HepG2 (cell line): ENCODE measurements around the gene PLD6. TPM values are rescaled to one million over a fixed set of nuclear protein-coding genes. Genes with fewer than 3 reads are reported as not detected.
A peak's percentile ranks its signal among the peaks of the same experiment; 100 is the strongest.

Experiments used
- ARHGAP35 ChIP-seq: sonication (generic); formaldehyde crosslinking; IDR thresholded peaks from 2 replicates; pipeline ENCODE4 v1.9.0; 2022; ENCODE audit warnings: mild to moderate bottlenecking, inconsistent platforms, moderate library complexity, missing genetic modification reagents, borderline replicate concordance
- ASH2L ChIP-seq: fragments of 300-600, 200-600 bp; sonication (generic); IDR thresholded peaks from 2 replicates; pipeline ENCODE4 v1.7.0; 2017; ENCODE audit warnings: low read depth, mild to moderate bottlenecking, moderate library complexity, mixed read lengths, low read length; ENCODE audit not compliant: insufficient read length
- ATF4 ChIP-seq, 2 experiments: fragments of 450-650 bp in 1 of 2; sonication (generic) in 1 of 2; formaldehyde crosslinking; IDR thresholded peaks; 2 replicates each; pipeline versions ENCODE4 v1.5.0 to v1.8.0; 2020 to 2022; ENCODE audit warnings: mild to moderate bottlenecking in 1 of 2, missing genetic modification reagents in 1 of 2
- ATRX ChIP-seq: sonication (generic); formaldehyde crosslinking; IDR thresholded peaks from 2 replicates; pipeline ENCODE4 v1.4.0; 2020; ENCODE audit warnings: missing genetic modification reagents, borderline replicate concordance
- CREM ChIP-seq, 2 experiments: sonication (generic) in 1 of 2; formaldehyde crosslinking in 1 of 2; IDR thresholded peaks; 2 replicates each; pipeline versions ENCODE4 v1.4.0 to v1.6.1; 2016 to 2020; ENCODE audit warnings: antibody characterized with exemption in 1 of 2, mild to moderate bottlenecking in 1 of 2, missing genetic modification reagents in 1 of 2
- GABPA ChIP-seq, 2 experiments: IDR thresholded peaks; 2 replicates each; pipeline ENCODE4 v1.6.1; 2011 to 2016; ENCODE audit warnings: low read depth in 2 of 2, low read length in 1 of 2, missing biosample characterization in 1 of 2, missing genetic modification characterization in 1 of 2
- GATAD2A ChIP-seq: IDR thresholded peaks from 2 replicates; pipeline ENCODE4 v1.6.1; 2016
- MXI1 ChIP-seq: IDR thresholded peaks from 3 replicates; pipeline ENCODE4 v1.6.1; 2012; ENCODE audit warnings: low read depth, low read length, inconsistent platforms, borderline replicate concordance
- NFATC3 ChIP-seq: sonication (generic); formaldehyde crosslinking; IDR thresholded peaks from 2 replicates; pipeline ENCODE4 v1.5.1; 2020; ENCODE audit warnings: mild to moderate bottlenecking, missing genetic modification reagents
- POLR2G ChIP-seq: fragments of 200-400 bp; formaldehyde crosslinking; IDR thresholded peaks from 2 replicates; pipeline ENCODE4 v1.6.1; 2018; ENCODE audit warnings: mild to moderate bottlenecking, low read depth, low read length, moderate library complexity
- REST ChIP-seq, 2 experiments: IDR thresholded peaks; 2 replicates each; pipeline ENCODE4 v1.6.1; 2011 to 2012; ENCODE audit warnings: low read length in 2 of 2, borderline replicate concordance in 1 of 2, low read depth in 1 of 2, mild to moderate bottlenecking in 1 of 2, moderate library complexity in 1 of 2
- RXRA ChIP-seq: sonication (generic); formaldehyde crosslinking; IDR thresholded peaks from 2 replicates; pipeline ENCODE4 v1.5.1; 2020; ENCODE audit warnings: missing genetic modification reagents
- TFE3 ChIP-seq: IDR thresholded peaks from 2 replicates; pipeline ENCODE4 v1.6.1; 2016
- U2AF1 ChIP-seq: fragments of 200-400 bp; formaldehyde crosslinking; optimal IDR thresholded peaks from 2 replicates; pipeline ENCODE3; 2017; ENCODE audit warnings: mild to moderate bottlenecking, low read depth, low read length
- ZNF549 ChIP-seq: sonication (generic); formaldehyde crosslinking; IDR thresholded peaks from 2 replicates; pipeline ENCODE4 v1.5.0; 2020; ENCODE audit warnings: missing genetic modification reagents
- ZNF550 ChIP-seq: sonication (generic); formaldehyde crosslinking; IDR thresholded peaks from 2 replicates; pipeline ENCODE4 v1.4.0; 2020; ENCODE audit warnings: mild to moderate bottlenecking, missing genetic modification reagents, borderline replicate concordance
- ZNF562 ChIP-seq: sonication (generic); formaldehyde crosslinking; IDR thresholded peaks from 2 replicates; pipeline ENCODE4 v1.8.0; 2022; ENCODE audit warnings: missing genetic modification reagents, borderline replicate concordance
- ZNF572 ChIP-seq: sonication (generic); formaldehyde crosslinking; IDR thresholded peaks from 2 replicates; pipeline ENCODE4 v1.5.1; 2020; ENCODE audit warnings: mild to moderate bottlenecking, missing genetic modification reagents
- ZNF775 ChIP-seq: sonication (generic); formaldehyde crosslinking; IDR thresholded peaks from 2 replicates; pipeline ENCODE4 v1.4.0; 2020; ENCODE audit warnings: missing genetic modification reagents, mild to moderate bottlenecking, moderate library complexity, borderline replicate concordance
- ZUFSP ChIP-seq: sonication (generic); formaldehyde crosslinking; IDR thresholded peaks from 2 replicates; pipeline ENCODE4 v1.9.0; 2021; ENCODE audit warnings: missing genetic modification reagents, mild to moderate bottlenecking, borderline replicate concordance
- polyA plus RNA-seq, 8 experiments: library from polyadenylated mRNA; depleted of rRNA in 3 of 8; stranded (reverse) in 7 of 8; unstranded in 1 of 8; fragments of >200 nt; fragmentation: Illumina TruSeq in 4 of 8; extraction: Trizol in 4 of 8; gene quantifications; 2 replicates each; pipeline versions ENCODE4 v1.2.1 to v1.2.3, GENCODE V29; 2011 to 2016; ENCODE audit warnings: low read depth in 4 of 8, missing spikeins in 1 of 8, mixed read lengths in 1 of 8; ENCODE audit not compliant: insufficient read depth in 1 of 8
- total RNA-seq, 5 experiments: library from RNA; depleted of rRNA; stranded (reverse); fragments of >200 nt; fragmentation: Illumina TruSeq; extraction: Trizol; gene quantifications; 2 replicates each; pipeline ENCODE4 v1.2.3, GENCODE V29; 2016; ENCODE audit warnings: low read depth in 1 of 5

Gene PLD6
- total and polyA plus RNA-seq, 2 of the 13 experiments (the other 11 are each of a cell fraction or from before 2014, with no cell fraction given), result 5.2 to 11.4 TPM

- peak; percentile 74; the same call in 1 of the 2 replicates for TF ChIP-seq NFATC3 (CRISPR knock-in tag)
- TF ChIP-seq CREM (IDR thresholded peaks at IDR 0.05), result no peak
- no peak for TF ChIP-seq CREM (CRISPR knock-in tag; IDR thresholded peaks at IDR 0.05)
- no peak; the same call in 1 of the 2 replicates for TF ChIP-seq ZNF572
- TF ChIP-seq ARHGAP35 (CRISPR knock-in tag), result peak; percentile 67
- TF ChIP-seq GATAD2A (CRISPR knock-in tag), result peak; percentile 39
- TF ChIP-seq ZUFSP (CRISPR knock-in tag), result no peak
- TF ChIP-seq MXI1, result peak; percentile 92
- TF ChIP-seq TFE3 (CRISPR knock-in tag), result peak; percentile 89
- TF ChIP-seq RXRA (CRISPR knock-in tag), result peak; percentile 74; the same call in 1 of the 2 replicates
- no peak for TF ChIP-seq ZNF549 (CRISPR knock-in tag)
- TF ChIP-seq REST (IDR thresholded peaks at IDR 0.05; ENCODE audit: borderline replicate concordance in 1 of 2, low read depth in 1 of 2, low read length in 2 of 2), result no peak
- no peak for TF ChIP-seq ZNF550 (CRISPR knock-in tag)
- no peak for TF ChIP-seq POLR2G
- no peak for TF ChIP-seq ATRX (CRISPR knock-in tag)
- peak; percentile 63 for TF ChIP-seq ASH2L
- peak; percentile 41; the same call in 1 of the 2 replicates for TF ChIP-seq ZNF562 (CRISPR knock-in tag)
- no peak for TF ChIP-seq U2AF1
- TF ChIP-seq ZNF775 (CRISPR knock-in tag), result peak; percentile 92
- no peak; the same call in 1 of the 2 replicates for TF ChIP-seq GABPA (IDR thresholded peaks at IDR 0.05; ENCODE audit: low read depth, low read length)
- no peak for TF ChIP-seq GABPA (CRISPR knock-in tag; IDR thresholded peaks at IDR 0.05; ENCODE audit: low read depth)
- TF ChIP-seq ATF4 (CRISPR knock-in tag; IDR thresholded peaks at IDR 0.05), result no peak; a peak in 1 of 4 replicates
Measured at GRCh38 chr17:17206124-17206912, at the start of gene PLD6 (continued).
